ENCODE results near the gene ZNF644.
A peak's percentile ranks its signal among the peaks of the same experiment; 100 is the strongest.
"Not testable (repeated sequence)": the region's sequence is repeated elsewhere in the genome, so short reads cannot be mapped to it uniquely, and the experiment has no call there.

The ZNF644 gene

GRCh38 chr1:90977522-90977921 lies 44.3 kb downstream of the ZNF644 start:
- DNase-seq, result no peak

- DNase-seq, result no peak
These were observed 47.7 kb downstream of the ZNF644 start for GRCh38 chr1:90973897-90974798.

GRCh38 chr1:90970208-90970607 lies 51.6 kb downstream of the ZNF644 start:
- no peak for DNase-seq

- DNase-seq, result no peak
These were observed 52.6 kb downstream of the ZNF644 start for GRCh38 chr1:90969241-90969640.

GRCh38 chr1:90964444-90965035 lies 57.3 kb downstream of the ZNF644 start:
- DNase-seq, result peak in 1 of 2 experiments; percentile 14

GRCh38 chr1:90963651-90964050 lies 58.2 kb downstream of the ZNF644 start:
- DNase-seq, result no peak

GRCh38 chr1:90963236-90963635 lies 58.6 kb downstream of the ZNF644 start:
- DNase-seq, result no peak

GRCh38 chr1:90959352-90960206 lies 62.3 kb downstream of the ZNF644 start:
- DNase-seq, result peak; percentile 51 to 77

GRCh38 chr1:90957497-90957896 lies 64.3 kb downstream of the ZNF644 start:
- DNase-seq, result no peak

GRCh38 chr1:90955769-90956168 lies 66.1 kb downstream of the ZNF644 start:
- no peak for DNase-seq

- DNase-seq, result no peak
These were observed 68.9 kb downstream of the ZNF644 start for GRCh38 chr1:90952906-90953305.

GRCh38 chr1:90951009-90951408 lies 70.8 kb downstream of the ZNF644 start:
- DNase-seq, result no peak

- no peak for DNase-seq
These were observed 73.5 kb downstream of the ZNF644 start for GRCh38 chr1:90948301-90948700.

- DNase-seq, result no peak
These were observed 75.2 kb downstream of the ZNF644 start for GRCh38 chr1:90946630-90947029.

GRCh38 chr1:90945287-90945686 lies 76.5 kb downstream of the ZNF644 start:
- DNase-seq, result no peak

- DNase-seq, result no peak
These were observed 77.9 kb downstream of the ZNF644 start for GRCh38 chr1:90943966-90944365.

- no peak for DNase-seq
These were observed 81.1 kb downstream of the ZNF644 start for GRCh38 chr1:90940746-90941145.

- DNase-seq, result no peak
These were observed 85.1 kb downstream of the ZNF644 start for GRCh38 chr1:90936731-90937130.

- no peak for DNase-seq
These were observed 85.8 kb downstream of the ZNF644 start for GRCh38 chr1:90936061-90936460.

GRCh38 chr1:90928231-90928630 lies 93.6 kb downstream of the ZNF644 start:
- DNase-seq, result not testable (repeated sequence)

GRCh38 chr1:90927674-90928073 lies 94.2 kb downstream of the ZNF644 start:
- not testable (repeated sequence) for DNase-seq

GRCh38 chr1:90926971-90927370 lies 94.9 kb downstream of the ZNF644 start:
- no peak for DNase-seq

Data from AML-193 (cell line).